GM21526 (cell line): Measurements from ENCODE around the gene ADGRG7.
"Not testable (repeated sequence)": the region's sequence is repeated elsewhere in the genome, so short reads cannot be mapped to it uniquely, and the experiment has no call there.

ENCODE experiments used
- ATAC-seq: cut with Tn5 transposase; IDR thresholded peaks from one replicate; pipeline ENCODE4 v1.9.1; 2021; ENCODE audit warnings: moderate library complexity; ENCODE audit not compliant: unreplicated experiment, low FRiP score

Gene ADGRG7, protein sequence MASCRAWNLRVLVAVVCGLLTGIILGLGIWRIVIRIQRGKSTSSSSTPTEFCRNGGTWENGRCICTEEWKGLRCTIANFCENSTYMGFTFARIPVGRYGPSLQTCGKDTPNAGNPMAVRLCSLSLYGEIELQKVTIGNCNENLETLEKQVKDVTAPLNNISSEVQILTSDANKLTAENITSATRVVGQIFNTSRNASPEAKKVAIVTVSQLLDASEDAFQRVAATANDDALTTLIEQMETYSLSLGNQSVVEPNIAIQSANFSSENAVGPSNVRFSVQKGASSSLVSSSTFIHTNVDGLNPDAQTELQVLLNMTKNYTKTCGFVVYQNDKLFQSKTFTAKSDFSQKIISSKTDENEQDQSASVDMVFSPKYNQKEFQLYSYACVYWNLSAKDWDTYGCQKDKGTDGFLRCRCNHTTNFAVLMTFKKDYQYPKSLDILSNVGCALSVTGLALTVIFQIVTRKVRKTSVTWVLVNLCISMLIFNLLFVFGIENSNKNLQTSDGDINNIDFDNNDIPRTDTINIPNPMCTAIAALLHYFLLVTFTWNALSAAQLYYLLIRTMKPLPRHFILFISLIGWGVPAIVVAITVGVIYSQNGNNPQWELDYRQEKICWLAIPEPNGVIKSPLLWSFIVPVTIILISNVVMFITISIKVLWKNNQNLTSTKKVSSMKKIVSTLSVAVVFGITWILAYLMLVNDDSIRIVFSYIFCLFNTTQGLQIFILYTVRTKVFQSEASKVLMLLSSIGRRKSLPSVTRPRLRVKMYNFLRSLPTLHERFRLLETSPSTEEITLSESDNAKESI

DNA sequence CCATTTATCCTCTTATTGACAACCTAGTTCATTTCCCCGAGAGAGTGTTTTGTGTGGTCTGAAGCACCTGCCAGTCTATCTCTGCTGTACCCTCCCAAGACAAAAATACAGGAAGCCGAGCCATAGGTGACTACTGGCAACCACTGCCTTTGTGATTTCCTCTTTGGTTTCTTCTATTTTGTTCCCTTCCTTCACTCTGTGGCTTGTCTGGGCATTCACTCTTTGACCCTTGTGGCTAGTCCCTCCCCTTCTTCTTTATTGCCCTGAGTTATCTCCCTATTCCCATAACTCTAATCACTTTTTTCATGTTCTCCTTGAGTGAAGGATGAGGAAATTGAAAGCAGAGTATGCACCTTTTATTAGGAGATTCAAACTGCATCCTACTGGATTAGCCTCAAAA, at the start of gene ADGRG7:
Gene ADGRG7 (plus strand): TSS at position 297 of the 400 bp plus-strand sequence. CDS start 256 bp downstream, outside the sequence.
- ATAC-seq, result no peak

DNA sequence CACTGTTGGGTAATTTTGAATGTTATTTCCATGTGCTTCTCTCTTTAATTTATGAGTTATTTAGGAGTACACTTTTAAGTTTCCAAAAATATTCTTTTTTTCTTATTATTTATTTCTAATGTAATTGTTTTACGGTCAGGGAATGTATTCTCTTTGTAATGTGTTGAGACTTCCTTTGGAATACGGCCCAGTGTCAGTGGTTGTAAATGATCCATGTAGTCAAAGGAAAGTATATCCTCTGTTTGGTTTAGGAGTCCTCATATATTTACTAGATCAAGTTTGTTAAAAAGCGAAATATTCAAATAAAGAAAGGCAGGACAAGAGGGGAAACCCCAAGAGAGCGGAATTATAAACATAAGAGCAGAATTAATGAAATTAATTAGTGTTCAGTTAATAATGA, 49.0 kb upstream of the ADGRG7 start:
- ATAC-seq, result no peak

DNA sequence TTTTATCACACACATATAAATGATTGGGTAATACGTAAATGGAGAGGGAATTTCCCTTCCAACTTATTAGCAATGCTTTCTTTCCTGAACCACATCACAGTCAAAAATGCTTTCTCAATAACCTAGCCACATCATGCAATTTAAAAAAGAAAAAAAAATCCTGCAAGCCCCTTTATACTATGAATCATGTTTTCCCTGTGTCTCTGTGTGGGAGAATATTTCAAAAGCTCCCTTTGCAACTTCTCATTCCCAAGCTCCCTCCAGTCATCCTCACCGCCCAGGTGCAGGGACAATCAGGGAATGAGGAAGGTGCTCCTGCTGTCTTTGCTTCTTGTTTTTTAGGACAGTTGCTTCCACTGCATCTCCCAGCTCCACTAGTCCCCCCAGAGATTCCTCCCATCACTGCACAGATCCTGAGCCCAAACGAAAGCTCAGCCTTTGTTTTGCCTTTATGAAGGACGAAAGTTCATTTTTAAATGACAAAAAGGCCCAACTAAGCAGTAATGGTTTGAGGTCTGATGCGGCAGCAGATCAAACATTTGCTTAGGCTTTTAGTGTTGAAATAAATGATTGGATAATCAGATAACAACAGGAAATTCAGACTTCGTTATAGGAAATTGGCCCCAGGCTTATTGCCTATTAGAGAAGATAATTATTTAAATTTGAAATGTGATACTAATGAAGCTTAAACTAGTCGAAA, 47.8 kb upstream of the ADGRG7 start:
- no peak for ATAC-seq

DNA sequence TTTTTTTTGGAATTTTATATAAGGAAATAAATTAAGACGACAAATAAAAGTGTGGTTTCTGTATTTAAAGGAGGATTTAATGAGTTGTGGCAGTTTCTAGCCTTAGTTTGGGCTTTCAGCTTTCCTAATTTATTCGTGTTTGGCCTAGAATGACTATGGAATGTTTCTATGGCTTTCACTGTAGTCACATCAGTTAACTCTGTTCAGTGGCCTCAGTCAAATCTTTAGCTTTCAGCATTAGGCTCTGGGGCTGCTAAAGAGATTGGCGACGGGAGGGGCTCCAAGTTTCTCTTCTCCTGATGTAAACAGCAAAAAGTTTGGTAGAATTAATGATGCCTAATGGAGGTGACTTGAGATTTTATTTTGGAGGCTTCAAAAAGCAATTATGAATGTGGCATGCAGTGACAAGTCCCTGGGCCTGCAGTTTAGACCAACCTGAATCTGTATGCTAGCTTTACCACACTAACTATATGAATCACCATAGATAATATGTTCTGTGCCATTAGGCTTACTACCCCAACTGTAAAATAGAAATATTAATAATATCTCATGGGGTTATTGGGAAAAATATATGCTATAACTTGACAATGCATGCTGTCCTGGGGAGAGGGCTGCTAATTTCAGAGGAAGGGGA, 47.1 kb upstream of the ADGRG7 start:
- ATAC-seq, result no peak

DNA sequence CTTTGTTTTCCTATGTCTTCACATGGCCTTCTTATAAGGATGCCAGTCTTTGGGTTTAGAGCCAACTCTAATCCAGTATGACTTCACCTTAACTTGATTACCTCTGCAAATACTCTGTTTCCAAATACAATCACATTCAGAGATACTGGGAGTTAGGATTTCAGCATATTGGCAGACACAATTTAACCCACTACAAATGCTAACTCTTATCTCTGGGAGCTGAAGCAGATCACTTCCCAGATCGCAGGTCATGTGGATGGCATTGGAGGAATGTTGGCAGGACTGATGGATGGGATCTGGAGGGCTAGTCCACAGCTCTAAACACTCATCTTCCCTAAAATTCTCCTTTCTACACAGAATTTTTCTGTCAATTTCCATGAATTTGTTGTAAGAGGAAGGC, 46.2 kb upstream of the ADGRG7 start:
- no peak for ATAC-seq

DNA sequence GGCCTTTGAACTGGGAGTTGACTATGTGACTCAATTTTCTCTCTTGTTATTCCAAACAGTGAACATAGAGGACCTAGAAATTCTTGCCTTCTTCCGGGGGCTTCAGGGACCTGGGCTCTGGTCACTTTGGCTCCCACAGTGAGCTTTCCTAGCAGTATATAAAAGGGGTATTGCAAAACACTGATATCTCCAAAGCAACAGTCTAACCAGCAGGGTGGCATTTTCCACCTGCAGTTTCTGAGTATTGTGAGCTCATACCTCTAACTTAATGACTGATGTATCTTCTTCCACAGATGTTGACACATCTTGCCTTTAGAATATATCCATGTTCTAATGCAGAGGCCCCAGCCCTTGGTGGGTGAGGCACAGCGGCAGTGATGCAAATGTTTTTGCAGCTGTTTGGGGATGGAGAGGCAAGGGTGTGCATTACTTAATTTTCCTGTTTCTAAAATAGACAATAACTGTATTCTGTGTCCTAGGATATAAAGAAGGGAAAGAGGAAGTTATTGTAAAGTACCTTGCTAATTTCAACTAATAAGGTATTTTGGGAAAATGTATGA, 45.7 kb upstream of the ADGRG7 start:
- no peak for ATAC-seq

DNA sequence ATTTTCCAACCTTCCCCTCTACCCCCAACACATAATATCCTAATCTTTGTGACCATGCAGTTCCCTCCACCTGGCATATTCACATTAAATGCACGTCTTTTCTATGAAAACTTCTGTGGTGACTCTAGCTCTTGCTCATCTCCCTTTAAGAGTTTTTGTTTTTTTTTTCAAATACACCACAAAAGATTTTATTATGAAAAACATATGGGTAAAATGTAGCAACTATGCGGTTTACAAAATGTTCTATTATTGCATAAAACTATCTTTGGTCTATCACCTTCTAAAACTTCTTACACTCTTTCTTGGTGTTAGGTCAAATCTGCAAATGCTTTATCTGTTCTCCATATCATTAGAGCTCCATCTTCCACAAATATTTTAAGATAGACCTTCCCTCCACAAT, 38.6 kb upstream of the ADGRG7 start:
- no peak for ATAC-seq

DNA sequence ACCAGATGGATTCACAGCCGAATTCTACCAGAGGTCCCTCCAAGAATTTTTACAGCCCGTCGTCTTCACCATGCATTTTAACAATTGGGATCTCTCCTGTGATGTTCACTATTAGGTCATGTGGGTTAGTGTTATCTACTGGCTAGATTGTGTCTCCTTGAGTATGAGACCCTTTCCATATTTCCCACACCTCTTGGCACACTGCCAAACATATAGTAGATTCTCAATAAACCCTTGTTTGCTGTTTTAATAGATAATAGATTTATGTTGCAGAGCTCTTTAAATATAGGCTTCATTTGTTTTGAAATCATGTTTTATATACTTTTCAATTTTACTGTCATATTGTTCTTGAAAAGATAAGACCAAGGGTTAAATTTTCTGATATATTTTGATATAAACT, 34.9 kb upstream of the ADGRG7 start:
- no peak for ATAC-seq

DNA sequence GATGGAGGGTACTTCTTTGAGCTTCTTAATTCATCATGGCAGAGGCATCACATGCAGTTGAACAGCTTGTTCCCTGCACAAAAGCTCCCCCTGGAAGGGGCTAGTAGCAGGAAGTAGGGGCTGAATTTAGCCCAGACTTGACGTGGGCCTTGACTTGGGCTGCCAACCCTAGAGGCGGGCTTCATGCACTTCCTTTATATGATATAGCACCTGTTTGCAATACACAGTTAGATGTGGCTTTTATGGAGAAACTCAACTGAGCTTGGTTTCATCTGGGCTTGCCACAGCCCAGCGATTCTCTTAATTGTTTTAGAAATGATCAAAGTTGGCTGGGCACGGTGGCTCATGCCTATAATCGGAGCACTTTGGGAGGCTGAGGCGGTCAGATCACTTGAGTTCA, 33.7 kb upstream of the ADGRG7 start:
- no peak for ATAC-seq

DNA sequence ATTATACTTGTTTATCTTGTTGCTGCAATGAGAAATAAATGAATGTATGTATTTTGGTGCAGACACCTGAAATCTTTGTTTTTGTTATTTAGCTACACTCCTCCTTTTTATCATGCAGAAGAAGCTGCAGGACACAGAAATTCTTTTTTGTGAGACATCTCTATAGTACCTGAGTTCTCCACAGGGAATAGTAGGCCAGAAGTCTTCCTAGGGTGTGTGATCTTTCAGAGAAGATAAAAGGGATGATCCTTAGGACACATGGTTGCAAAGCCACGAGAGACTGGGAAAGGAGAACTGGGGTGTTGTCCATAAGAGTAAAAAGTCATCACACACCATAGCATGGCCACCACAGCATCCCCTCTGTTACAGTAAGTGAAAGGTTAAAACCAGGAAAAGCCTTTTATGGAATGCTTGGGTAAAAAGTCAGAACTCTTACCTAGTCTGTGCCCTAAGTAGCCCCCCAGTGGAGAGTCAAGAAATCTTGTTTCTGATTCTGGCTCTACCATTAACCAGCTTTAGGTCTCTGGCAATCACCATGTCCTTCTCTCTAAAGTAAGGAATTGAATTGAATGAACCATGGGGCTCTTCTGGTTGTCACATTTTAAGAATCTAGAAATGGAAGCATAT, 31.9 kb upstream of the ADGRG7 start:
- no peak for ATAC-seq

DNA sequence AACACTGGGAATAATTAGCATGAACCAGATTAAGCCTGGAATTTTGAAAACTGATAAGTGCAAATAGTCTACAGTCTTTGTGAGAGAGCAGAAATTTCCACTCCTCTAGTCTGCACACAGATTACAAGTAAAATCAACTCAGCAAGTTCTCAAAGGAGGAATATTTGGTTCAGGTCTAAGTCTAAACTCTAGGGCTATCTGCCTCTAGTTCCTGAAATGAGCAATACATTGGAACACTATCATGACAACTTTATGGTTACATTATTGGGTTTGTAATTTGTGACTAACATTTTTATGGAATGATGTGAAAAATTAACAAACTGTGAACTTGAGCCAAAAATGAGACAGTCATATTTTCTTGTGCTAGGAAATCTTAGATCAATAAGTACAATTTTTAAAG, 30.8 kb upstream of the ADGRG7 start:
- ATAC-seq, result no peak

DNA sequence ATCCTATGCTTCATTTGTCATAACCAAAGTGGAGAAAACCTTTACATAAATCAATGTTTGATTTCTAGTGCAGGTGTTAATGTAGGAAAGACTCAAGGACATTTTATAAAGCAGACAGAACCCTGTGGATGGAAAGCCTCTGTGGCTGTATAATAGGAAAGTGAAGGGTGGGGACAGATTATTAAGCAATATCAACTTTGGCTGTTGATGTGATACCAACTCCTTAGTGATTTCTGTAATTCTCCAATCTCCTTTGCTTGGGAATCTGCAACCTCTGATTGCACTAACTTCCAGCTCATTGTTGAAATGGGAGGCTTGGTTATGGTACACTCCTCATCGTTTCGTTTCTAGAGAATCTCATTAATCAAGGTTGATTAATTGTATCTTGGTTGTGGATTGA, 29.3 kb upstream of the ADGRG7 start:
- no peak for ATAC-seq

DNA sequence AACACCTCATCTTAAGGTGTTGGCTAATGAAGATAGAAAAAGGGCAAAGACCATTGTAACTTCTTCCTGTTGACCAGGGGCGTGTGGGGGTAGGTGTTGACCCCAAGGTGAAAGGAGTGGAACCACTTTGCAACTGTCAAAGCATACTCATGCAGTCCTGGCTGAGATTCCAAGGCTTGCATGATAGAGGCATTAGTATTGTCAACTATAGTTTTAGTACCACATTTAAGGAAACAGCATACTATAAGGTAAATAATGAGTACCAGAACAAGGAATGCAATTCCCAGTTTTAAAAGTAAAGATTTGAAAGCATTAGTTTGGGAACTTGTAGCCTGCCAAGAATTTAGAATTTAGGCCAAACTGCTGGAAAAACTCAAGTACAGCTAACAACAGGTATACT, 27.8 kb upstream of the ADGRG7 start:
- no peak for ATAC-seq

DNA sequence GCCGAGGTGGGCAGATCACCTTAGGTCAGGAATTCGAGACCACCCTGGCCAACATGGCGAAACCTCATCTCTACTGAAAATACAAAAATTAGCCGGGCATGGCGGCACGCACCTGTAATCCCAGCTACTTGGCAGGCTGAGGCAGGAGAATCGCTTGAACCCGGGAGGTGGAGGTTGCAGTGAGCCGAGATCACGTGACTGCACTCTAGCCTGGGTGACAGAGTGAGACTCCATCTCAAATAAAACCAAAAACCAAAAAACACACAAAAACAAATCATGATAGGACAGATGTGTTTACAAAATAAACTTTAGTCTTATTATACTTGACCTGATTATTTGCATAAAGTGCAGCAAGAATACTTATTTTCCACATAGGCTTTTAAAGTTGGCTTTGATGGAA, 27.2 kb upstream of the ADGRG7 start:
- ATAC-seq, result not testable (repeated sequence)

DNA sequence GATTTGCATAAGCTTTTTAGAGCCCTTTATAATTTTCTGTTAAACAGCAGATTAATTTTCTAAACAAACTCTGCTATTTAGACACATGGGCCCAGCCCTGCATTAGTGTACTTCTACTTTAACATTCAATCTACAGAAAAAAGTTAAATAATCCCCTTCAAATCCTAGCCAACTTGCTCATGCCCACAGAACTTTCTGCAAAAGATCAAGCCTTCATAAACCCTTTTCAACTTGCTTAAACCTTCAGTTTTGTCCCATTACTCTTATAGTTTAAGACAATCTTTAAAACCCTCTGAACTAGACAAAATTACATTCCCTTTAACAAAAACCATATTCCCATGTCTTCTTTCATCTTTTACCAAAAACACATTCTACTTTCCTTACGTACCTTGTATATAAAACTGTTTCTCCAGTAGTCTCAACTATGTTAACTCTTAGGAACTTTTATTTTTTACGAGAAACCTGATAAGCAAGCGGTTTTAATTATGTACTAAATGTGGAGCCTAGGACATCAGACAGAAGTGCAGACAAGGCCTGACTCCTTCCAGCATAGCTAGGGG, 25.2 kb upstream of the ADGRG7 start:
- ATAC-seq, result no peak

DNA sequence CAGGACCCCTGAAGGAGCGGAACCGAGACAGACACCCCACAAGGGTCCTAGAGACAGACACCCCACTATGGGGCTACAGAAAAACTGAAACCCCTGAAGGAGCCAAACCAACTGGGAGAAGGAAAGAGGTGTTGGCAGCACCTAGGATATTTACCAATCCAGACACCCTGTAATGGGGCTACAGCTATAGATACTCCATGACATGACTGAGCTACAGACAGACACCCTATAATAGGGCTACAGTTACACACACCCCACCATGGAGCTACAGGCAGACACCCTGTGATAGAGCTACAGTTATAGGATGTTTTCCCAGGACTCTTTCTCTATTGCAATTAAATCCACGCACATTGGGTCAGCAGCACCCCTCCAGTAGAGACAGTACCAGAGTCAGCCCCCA, 22.6 kb upstream of the ADGRG7 start:
- ATAC-seq, result no peak

DNA sequence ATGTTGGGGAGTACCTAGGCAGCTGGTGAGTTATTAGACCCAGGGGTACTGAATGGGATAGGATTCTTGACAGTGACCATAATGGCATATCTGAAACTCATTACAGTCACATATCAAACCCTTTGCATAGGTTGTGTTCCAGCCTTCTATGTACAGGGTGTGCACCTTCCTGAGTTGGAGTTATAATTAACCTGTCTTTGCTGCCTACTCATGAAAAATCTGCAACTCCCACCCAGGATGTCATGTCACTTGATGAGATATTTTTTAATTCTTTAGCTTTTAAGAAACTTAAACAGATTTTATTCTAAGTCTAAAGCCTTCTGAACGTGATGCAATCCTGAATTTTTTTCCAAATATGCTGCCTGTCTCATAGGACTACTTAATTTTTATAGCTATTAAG, 21.1 kb upstream of the ADGRG7 start:
- ATAC-seq, result no peak

DNA sequence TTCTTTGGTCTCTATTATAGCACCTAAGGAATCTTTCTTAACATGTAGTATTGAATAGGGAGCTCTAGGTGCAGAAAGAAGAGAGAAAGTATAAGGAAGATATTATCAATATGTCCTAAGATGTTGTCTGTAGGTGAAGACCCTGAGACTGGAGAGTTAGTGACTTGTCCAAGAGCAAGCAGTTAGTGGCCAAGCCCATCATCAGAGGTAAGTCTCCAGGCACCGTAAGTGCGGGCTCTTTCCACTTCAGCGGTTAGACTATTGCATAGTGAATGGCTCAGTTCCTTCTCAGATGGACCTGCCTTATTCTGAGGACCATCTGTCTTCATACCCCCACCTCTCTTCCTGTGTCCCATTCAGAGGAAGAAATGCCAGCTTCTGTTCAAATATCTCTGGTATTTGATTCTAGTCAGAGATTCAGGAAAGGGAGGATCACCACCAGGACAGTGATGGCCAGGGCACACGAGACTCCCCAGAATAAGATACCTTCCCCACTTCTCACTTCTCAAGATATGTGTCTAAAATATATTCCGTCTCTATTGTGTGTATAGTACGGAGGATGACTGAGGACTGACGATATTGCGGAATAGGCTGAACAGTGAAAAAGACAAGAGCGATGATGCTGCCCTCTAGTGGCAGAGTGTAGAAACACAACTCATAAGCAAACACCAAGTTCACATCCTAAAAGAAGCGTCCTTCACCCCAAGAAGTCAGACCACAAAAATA, 19.1 kb upstream of the ADGRG7 start:
- ATAC-seq, result peak; percentile 94

DNA sequence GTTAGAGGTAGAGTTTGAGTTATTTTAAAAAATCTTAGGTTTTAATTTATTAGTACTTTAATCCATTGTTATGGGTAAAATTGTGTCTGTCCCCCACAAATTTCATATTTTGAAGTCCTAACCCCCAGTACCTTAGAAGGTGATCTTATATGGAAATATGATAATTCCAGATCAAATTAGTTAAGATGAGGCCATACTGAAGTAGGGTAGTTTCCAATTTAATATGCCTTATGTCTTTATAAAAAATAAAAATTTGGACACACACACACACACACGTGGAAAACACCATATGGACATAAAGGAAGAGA, 18.6 kb upstream of the ADGRG7 start:
- ATAC-seq, result no peak
